Measurements from ENCODE around the gene POLDIP2.

POLDIP2 gene

GRCh38 chr17:28335201-28335958 lies 21.9 kb downstream of the POLDIP2 start, which contains the start of the genes IFT20 and TNFAIP1:
IFT20 (minus strand) TSS chr17:28335472; CDS start chr17:28331985, 3,487 bp downstream.
TNFAIP1 (plus strand) TSS chr17:28335761; CDS start chr17:28339522, 3,761 bp downstream.
- DNase-seq = peak; percentile 98 to 100 (median 99)

GRCh38 chr17:28334666-28335200 lies 22.6 kb downstream of the POLDIP2 start:
- no peak for DNase-seq

- DNase-seq = no peak
These were observed 23.2 kb downstream of the POLDIP2 start for GRCh38 chr17:28334171-28334570.

GRCh38 chr17:28333083-28333746 lies 24.1 kb downstream of the POLDIP2 start:
- no peak for DNase-seq

GRCh38 chr17:28331891-28332420 lies 25.4 kb downstream of the POLDIP2 start:
- no peak for DNase-seq

- DNase-seq = no peak
These were observed 26.7 kb downstream of the POLDIP2 start for GRCh38 chr17:28330671-28331070.

- no peak for DNase-seq
These were observed 29.0 kb downstream of the POLDIP2 start for GRCh38 chr17:28328325-28328724.

- DNase-seq = peak in 1 of 3 experiments; percentile 14
These were observed 29.6 kb downstream of the POLDIP2 start for GRCh38 chr17:28327709-28328108.

- DNase-seq = no peak
These were observed 30.2 kb downstream of the POLDIP2 start for GRCh38 chr17:28327031-28327607.

- peak in 2 of 3 experiments; percentile 76 to 93 for DNase-seq
These were observed 31.2 kb downstream of the POLDIP2 start for GRCh38 chr17:28326114-28326513.

GRCh38 chr17:28325211-28325610 lies 32.1 kb downstream of the POLDIP2 start:
- DNase-seq = peak in 2 of 3 experiments; percentile 60 to 85

- no peak for DNase-seq
These were observed 32.5 kb downstream of the POLDIP2 start for GRCh38 chr17:28324781-28325180.

- peak in 1 of 3 experiments; percentile 53 for DNase-seq
These were observed 33.0 kb downstream of the POLDIP2 start for GRCh38 chr17:28324267-28324745.

GRCh38 chr17:28320215-28321061 lies 36.9 kb downstream of the POLDIP2 start:
- peak in 1 of 3 experiments; percentile 34 for DNase-seq

- DNase-seq = peak in 1 of 3 experiments; percentile 43
These were observed 37.8 kb downstream of the POLDIP2 start for GRCh38 chr17:28319598-28319935.

- peak; percentile 98 to 99 (median 98) for DNase-seq
These were observed 38.3 kb downstream of the POLDIP2 start, which contains the start of gene TMEM97 for GRCh38 chr17:28318759-28319597. TMEM97 (plus strand) TSS chr17:28319200; CDS start chr17:28319240, 40 bp downstream.

- peak in 2 of 3 experiments; percentile 70 to 81 for DNase-seq
These were observed 39.2 kb downstream of the POLDIP2 start for GRCh38 chr17:28317966-28318758.

GRCh38 chr17:28317099-28317965 lies 40.0 kb downstream of the POLDIP2 start:
- no peak for DNase-seq
